Osteoblast (primary cell): ENCODE measurements around the gene PACS1. TPM values are rescaled to one million over a fixed set of nuclear protein-coding genes. Genes with fewer than 3 reads are reported as not detected.

ENCODE experiments used
- DNase-seq: peaks from one replicate; pipeline ENCODE4 v3.0.0; 2011; ENCODE audit warnings: low spot score, mixed read lengths; ENCODE audit not compliant: insufficient read length; ENCODE audit errors: missing footprints
- H2AFZ ChIP-seq: 2 replicates; pipeline ENCODE4 v1.6.0; 2011; ENCODE audit warnings: mild to moderate bottlenecking, low read length
- H3K27ac ChIP-seq: 2 replicates; pipeline ENCODE4 v1.5.1; 2011; ENCODE audit warnings: mild to moderate bottlenecking, low read depth, low read length, moderate library complexity
- H3K27me3 ChIP-seq: 2 replicates; pipeline ENCODE4 v1.6.0; 2012; ENCODE audit warnings: mild to moderate bottlenecking, control low read depth, inconsistent platforms, low read length, moderate library complexity; ENCODE audit not compliant: insufficient read depth
- H3K36me3 ChIP-seq: 2 replicates; pipeline ENCODE4 v1.5.1; 2011; ENCODE audit warnings: mild to moderate bottlenecking, low read length, control low read depth, moderate library complexity; ENCODE audit not compliant: insufficient read depth
- H3K4me1 ChIP-seq: 2 replicates; pipeline ENCODE4 v1.5.1; 2011; ENCODE audit warnings: mild to moderate bottlenecking, low read length, control low read depth, moderate library complexity; ENCODE audit not compliant: insufficient read depth
- H3K4me2 ChIP-seq: 2 replicates; pipeline ENCODE4 v1.6.0; 2011; ENCODE audit warnings: mild to moderate bottlenecking, low read length; ENCODE audit not compliant: insufficient read depth
- H3K4me3 ChIP-seq: fragments of 200-600 bp; sonication (generic); 3 replicates; pipeline ENCODE4 v1.5.1; 2012; ENCODE audit warnings: mild to moderate bottlenecking, low read length, inconsistent platforms; ENCODE audit not compliant: insufficient read depth
- H3K79me2 ChIP-seq: 2 replicates; pipeline ENCODE4 v1.6.0; 2012; ENCODE audit warnings: mild to moderate bottlenecking, low read length, control low read depth, inconsistent platforms; ENCODE audit not compliant: insufficient read depth
- H3K9me3 ChIP-seq: 2 replicates; pipeline ENCODE4 v1.5.1; 2011; ENCODE audit warnings: low read depth, low read length, control low read depth
- H4K20me1 ChIP-seq: 2 replicates; pipeline ENCODE4 v1.6.0; 2012; ENCODE audit warnings: mild to moderate bottlenecking, low read length, control low read depth; ENCODE audit not compliant: insufficient read depth
- CTCF ChIP-seq: IDR thresholded peaks from 2 replicates; pipeline ENCODE4 v1.5.1; 2011; ENCODE audit warnings: mild to moderate bottlenecking, low read depth, low read length, moderate library complexity; ENCODE audit errors: extremely low read depth
- total RNA-seq: library from RNA; depleted of rRNA; stranded (reverse); fragments of >200 nt; gene quantifications from 2 replicates; pipeline ENCODE4 v1.2.3, GENCODE V29; 2012

The PACS1 gene
- total RNA-seq, 1 donor: 38.0 TPM

- no peak overlapping the region for H3K27ac ChIP-seq
- H3K4me3 ChIP-seq: no peak overlapping the region
- H3K79me2 ChIP-seq: no peaks in the 10 kb centered on the region
- no peak overlapping the region for H3K4me2 ChIP-seq
- H2AFZ ChIP-seq: no peak overlapping the region
- peaks cover 21% of the 10 kb centered on the region for H4K20me1 ChIP-seq
- H3K9me3 ChIP-seq: no peaks in the 10 kb centered on the region
- H3K36me3 ChIP-seq: peaks cover 27% of the 10 kb centered on the region
- peaks cover 6% of the 10 kb centered on the region for H3K27me3 ChIP-seq
- peaks cover 4% of the 10 kb centered on the region for H3K4me1 ChIP-seq
- no peak for TF ChIP-seq CTCF
- DNase-seq: peak; percentile 91
Observed at GRCh38 chr11:66278363-66279091, 208.5 kb downstream of the PACS1 start.

- peaks cover 22% of the 10 kb centered on the region for H3K36me3 ChIP-seq
- peaks cover 6% of the 10 kb centered on the region for H3K27me3 ChIP-seq
- H3K4me2 ChIP-seq: no peak overlapping the region
- no peak overlapping the region for H2AFZ ChIP-seq
- H4K20me1 ChIP-seq: peaks cover 20% of the 10 kb centered on the region
- peaks cover under 1% of the 10 kb centered on the region for H3K79me2 ChIP-seq
- H3K9me3 ChIP-seq: no peaks in the 10 kb centered on the region
- no peak for TF ChIP-seq CTCF
- no peak overlapping the region for H3K27ac ChIP-seq
- H3K4me3 ChIP-seq: no peak overlapping the region
- DNase-seq: peak; percentile 90
- peaks cover 4% of the 10 kb centered on the region for H3K4me1 ChIP-seq
Observed at GRCh38 chr11:66279092-66279734, 209.1 kb downstream of the PACS1 start.

GRCh38 chr11:66280428-66280827 lies 210.4 kb downstream of the PACS1 start:
- H3K9me3 ChIP-seq: no peaks in the 10 kb centered on the region
- H3K4me3 ChIP-seq: no peak overlapping the region
- H3K4me2 ChIP-seq: no peak overlapping the region
- no peak overlapping the region for H2AFZ ChIP-seq
- DNase-seq: no peak
- H3K4me1 ChIP-seq: peaks cover 4% of the 10 kb centered on the region
- H3K27me3 ChIP-seq: peaks cover 6% of the 10 kb centered on the region
- H4K20me1 ChIP-seq: peaks cover 30% of the 10 kb centered on the region
- no peak for TF ChIP-seq CTCF
- no peak overlapping the region for H3K27ac ChIP-seq
- peaks cover 13% of the 10 kb centered on the region for H3K79me2 ChIP-seq
- H3K36me3 ChIP-seq: peaks cover 22% of the 10 kb centered on the region

GRCh38 chr11:66281001-66281400 lies 210.9 kb downstream of the PACS1 start:
- peaks cover 6% of the 10 kb centered on the region for H3K27me3 ChIP-seq
- no peak overlapping the region for H3K27ac ChIP-seq
- peaks cover 4% of the 10 kb centered on the region for H3K4me1 ChIP-seq
- no peak overlapping the region for H2AFZ ChIP-seq
- peaks cover 18% of the 10 kb centered on the region for H3K79me2 ChIP-seq
- H3K4me3 ChIP-seq: no peak overlapping the region
- no peak overlapping the region for H3K4me2 ChIP-seq
- no peaks in the 10 kb centered on the region for H3K9me3 ChIP-seq
- H4K20me1 ChIP-seq: peaks cover 36% of the 10 kb centered on the region
- DNase-seq: no peak
- H3K36me3 ChIP-seq: peaks cover 22% of the 10 kb centered on the region
- TF ChIP-seq CTCF: no peak
